Renal pelvis (tissue), 4 donors: ENCODE data around the gene IRX6. TPM values are rescaled to one million over a fixed set of nuclear protein-coding genes. Genes with fewer than 3 reads are reported as not detected.
A peak's percentile ranks its signal among the peaks of the same experiment; 100 is the strongest.

Source experiments
- DNase-seq: peaks from one replicate; pipeline ENCODE4 v3.0.0-alpha.2; 2013
- polyA plus RNA-seq, 3 donors: library from polyadenylated mRNA; unstranded; fragments of 120-200 nt; gene quantifications; one replicate each; pipeline ENCODE4 v1.2.1, GENCODE V29; 2013; ENCODE audit not compliant: insufficient read length in 3 of 3

The IRX6 gene
- polyA plus RNA-seq, 3 donors: 6.4 to 7.0 (median 7.0) TPM

DNA sequence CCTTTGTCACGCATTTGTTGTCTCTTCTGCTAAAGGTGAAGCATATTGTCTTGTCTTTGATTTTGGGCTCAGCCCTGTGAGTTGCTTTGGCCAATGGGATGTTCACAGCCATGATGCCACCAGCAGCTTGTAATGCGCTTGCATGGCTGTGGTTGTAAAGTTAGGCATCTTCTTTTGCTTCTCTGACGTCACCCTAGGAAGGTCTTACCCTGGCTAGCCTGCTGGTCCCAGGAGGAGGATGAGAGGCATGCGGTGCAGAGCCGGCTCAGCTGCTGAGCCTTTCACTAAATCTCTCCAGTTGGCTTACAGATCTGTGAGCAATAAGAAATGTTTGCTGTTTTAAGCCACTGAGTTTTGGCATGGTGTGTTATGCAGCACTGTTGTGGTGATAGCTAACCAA, 40.8 kb downstream of the IRX6 start:
- no peak for DNase-seq

DNA sequence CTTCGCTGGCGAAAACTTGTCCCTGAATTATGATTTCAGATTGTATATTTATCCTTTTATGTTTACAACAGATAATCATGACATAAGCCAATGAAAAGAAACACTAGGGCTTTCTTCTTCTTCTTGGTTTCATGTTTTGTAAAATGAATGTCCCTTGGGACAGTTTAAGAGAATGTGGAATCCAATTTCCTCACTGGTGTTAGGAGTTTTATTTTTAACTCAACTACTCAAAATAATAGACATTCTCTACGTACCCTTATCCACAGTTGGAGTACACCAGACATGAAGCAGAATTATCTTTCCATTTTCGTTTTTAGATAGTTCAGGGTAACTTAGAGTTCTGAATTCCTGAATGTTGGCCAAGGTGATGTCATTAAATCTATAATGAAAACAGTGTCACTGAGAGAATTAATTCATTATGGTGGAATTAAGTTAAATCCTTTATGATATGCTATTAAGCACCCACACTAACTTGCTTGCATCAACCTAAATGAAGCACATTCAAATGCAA, 43.4 kb downstream of the IRX6 start:
- no peak for DNase-seq

- no peak for DNase-seq
Measured at GRCh38 chr16:55367866-55368603, 44.0 kb downstream of the IRX6 start.

DNA sequence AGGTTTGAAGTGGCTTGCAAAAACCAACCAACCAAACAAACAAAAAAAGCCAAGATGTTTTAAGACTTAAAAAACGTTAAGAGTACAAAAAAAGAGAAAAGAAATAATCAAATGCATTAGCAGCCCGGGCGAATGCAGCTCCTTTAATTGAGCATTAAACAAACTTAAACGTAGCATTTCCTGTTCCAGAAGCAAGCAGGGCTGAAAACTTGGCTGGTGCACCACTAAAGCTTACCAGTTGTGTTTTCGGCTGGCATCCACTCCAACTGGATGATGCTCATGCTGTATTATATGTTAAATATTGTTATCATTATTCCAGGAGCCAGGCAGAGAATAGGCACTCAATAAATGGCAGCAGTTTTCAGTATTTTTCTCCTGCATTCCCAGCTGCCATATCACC, 45.1 kb downstream of the IRX6 start:
- DNase-seq: no peak

DNA sequence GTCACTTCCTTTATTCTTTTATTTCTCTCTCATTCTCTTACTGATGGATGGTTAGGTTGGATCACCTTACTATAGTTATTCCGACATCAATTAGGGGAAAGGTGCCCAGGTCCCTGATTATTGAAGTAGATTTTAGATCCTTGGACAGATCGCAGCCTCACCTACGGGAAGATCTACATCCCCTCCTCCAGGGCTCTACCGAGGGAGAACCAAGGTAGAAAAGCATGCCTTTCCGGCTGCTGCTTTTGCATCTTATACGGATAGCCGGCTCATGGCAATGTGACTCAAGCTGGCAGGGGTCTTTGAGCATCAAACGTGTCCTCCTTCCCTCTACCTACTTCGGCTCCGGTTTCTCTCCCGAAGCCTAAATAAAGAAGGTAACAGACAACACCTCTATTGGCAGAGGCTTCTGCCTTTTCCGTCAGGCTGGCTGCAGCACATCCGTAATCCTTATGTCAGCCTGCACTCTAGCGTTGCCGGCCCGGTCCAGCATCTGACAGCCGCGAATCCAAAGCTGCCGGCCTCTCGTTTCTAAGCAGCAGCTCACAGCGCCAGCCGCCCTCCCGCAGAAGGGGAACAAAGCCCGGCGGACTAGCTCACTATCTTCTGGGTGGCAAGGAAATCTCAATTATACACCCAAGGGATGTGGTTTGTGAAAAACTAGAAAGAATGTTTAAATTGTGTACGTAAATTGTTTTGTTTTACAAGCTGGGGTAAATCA, 46.9 kb downstream of the IRX6 start:
- DNase-seq: peak; percentile 55

DNA sequence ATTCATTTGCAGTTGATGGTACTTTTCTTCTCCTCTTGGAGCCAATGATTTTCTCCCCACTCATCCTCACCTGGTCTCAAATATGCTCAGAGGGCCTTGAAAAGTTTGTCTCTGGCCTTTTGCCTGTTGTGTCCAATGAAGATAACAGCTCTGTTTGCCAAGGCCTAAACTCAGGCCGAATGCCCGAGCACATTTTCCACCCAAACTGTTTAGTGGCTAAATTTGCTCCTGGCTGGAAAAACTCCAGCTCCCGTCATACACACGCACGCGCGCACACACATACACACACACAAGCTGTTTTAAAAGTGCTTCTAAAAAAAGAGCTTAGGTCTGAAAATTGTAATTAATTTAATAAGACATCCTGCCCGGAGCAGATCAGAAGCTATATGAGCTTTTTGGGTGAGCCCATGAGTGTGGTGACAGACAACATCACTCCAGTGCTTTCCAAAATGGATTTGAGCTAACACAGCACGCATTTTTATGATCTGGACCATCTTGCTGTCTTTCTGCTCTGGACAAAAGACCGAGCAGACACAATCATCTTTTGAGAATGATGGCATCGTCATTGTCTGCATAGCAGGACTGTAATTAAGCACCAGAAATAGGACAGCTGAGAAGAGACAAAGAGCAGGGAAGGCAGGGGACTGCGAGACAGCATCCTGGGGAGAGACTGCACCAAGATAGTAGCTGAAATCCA, 48.9 kb downstream of the IRX6 start:
- DNase-seq: no peak

- DNase-seq: no peak
Measured at GRCh38 chr16:55373489-55373832, 49.5 kb downstream of the IRX6 start.

DNA sequence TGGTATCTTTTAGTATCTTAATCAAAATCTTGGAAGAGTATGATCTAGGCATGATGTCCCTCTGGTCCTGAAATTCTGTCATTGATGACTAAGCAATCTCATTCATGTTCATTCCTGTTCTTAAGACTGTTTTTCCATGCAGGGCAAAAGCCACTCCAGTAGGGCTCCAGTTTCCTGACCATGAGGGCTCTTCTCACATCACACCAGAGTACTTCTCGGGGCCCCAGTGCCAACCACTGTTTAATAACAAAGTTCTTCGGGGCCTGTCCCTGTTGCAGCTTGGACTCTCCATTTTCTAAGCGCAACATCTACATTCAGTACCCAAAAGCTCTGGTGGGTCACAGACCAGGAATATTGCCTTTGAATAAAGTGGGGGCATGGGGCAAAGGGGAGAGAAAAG, 52.0 kb downstream of the IRX6 start:
- no peak for DNase-seq

- DNase-seq: no peak
Measured at GRCh38 chr16:55376567-55377167, 52.7 kb downstream of the IRX6 start.

DNA sequence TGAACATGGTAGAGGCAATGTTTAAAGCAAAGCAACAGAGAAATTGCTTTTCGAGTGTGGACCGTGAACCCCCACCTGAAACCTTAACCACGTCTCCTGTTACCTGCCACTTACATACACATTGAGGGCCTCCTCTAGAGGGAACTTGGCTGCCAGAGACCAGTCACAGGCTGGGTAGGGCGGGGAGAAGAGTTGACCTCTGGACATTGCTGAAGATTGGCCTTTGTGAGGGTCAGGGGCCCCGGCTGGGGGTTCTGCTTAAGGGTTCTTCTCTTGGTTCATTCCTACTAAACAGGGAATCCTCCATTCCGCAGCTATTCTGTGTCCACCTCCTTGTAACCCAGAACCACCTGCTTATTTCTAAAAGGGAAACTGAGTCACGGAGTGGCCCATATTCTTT, 53.8 kb downstream of the IRX6 start:
- DNase-seq: no peak

DNA sequence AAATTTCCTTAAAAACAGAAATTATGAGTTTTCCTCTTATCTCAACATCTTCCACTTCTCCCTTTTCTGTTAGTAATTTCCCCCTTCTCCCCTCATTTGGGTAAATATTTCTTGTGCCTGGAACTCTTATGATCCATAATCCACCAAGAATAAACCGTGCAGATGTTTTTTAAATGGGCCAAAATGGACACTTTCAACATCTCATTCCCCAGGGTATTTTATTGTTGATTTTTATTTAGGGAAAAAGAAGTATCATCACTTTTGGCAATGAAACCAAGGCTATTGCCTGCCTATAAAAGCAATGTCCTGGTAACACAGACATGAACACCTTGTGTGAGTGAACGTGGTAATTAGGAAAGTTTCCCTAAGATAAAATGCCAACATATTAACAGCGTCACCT, 54.6 kb downstream of the IRX6 start:
- DNase-seq: no peak

- DNase-seq: no peak
Measured at GRCh38 chr16:55379371-55379770, 55.4 kb downstream of the IRX6 start.

- no peak for DNase-seq
Measured at GRCh38 chr16:55379876-55380390, 55.9 kb downstream of the IRX6 start.

Other genes with a start within 250 kb of the IRX6 start
- 100 to 1,000 TPM; 159 to 263 (median 206) TPM for gene MMP2, start 155.0 kb downstream of the IRX6 start, polyA plus RNA-seq
- gene LPCAT2, start 184.9 kb downstream of the IRX6 start, polyA plus RNA-seq: 10 to 100 TPM in 1 of 3 donors, 1 to 10 TPM in 2; 8.0 to 10.8 (median 8.1) TPM
- gene CAPNS2, start 242.5 kb downstream of the IRX6 start, polyA plus RNA-seq: under 1 TPM in 1 of 3 donors, not detected in 2; 0.11 TPM